GM12878 (cell line): ENCODE measurements around the gene OTX2.

Experiments used
- JUND ChIP-seq: IDR thresholded peaks from 2 replicates; pipeline ENCODE4 v1.6.1; 2012; ENCODE audit warnings: low read depth, mild to moderate bottlenecking, low read length, improper control_type of control experiment, moderate library complexity
- NFYA ChIP-seq: IDR thresholded peaks from 2 replicates; pipeline ENCODE4 v1.6.1; 2011; ENCODE audit warnings: low read depth, mild to moderate bottlenecking, low read length, improper control_type of control experiment, borderline replicate concordance
- TCF3 ChIP-seq: IDR thresholded peaks from 2 replicates; pipeline ENCODE4 v1.6.1; 2012; ENCODE audit warnings: low read depth, mild to moderate bottlenecking, low read length, borderline replicate concordance; ENCODE audit not compliant: insufficient read depth
- ZNF24 ChIP-seq: fragments of 450-650 bp; IDR thresholded peaks from 2 replicates; pipeline ENCODE4 v1.6.1; 2017; ENCODE audit warnings: antibody characterized with exemption, mild to moderate bottlenecking

GRCh38 chr14:56829151-56829550, 18.9 kb upstream of the OTX2 start:
- no peak for TF ChIP-seq ZNF24
- no peak for TF ChIP-seq JUND
- TF ChIP-seq NFYA, result no peak
- TF ChIP-seq TCF3, result no peak
